ENCODE data around the gene MCOLN2. TPM values are rescaled to one million over a fixed set of nuclear protein-coding genes. Genes with fewer than 3 reads are reported as not detected.
"Not testable (repeated sequence)": the region's sequence is repeated elsewhere in the genome, so short reads cannot be mapped to it uniquely, and the experiment has no call there.

MCOLN2 gene
- total and polyA plus RNA-seq, 2 of the 13 experiments (the other 11 are each of a cell fraction or from before 2014, with no cell fraction given): not detected

GRCh38 chr1:84912726-84913554, 84.0 kb downstream of the MCOLN2 start:
- Histone ChIP-seq H4K20me1 (ENCODE audit: insufficient read depth, low read length) (no peaks in the 10 kb centered on the region), H3K36me3 (replicated peaks in 1 of 2; ENCODE audit: control insufficient read depth in 1 of 2, insufficient read depth in 2 of 2, low read length in 2 of 2) (no peaks in the 10 kb centered on the region), H3K79me2 (ENCODE audit: insufficient read depth, low read length) (no peaks in the 10 kb centered on the region), H3K4me3 (replicated peaks in 1 of 3; ENCODE audit: insufficient read depth in 1 of 3, low read depth in 2 of 3, low read length in 3 of 3) (no peak overlapping the region), H3K27me3 (ENCODE audit: control insufficient read depth in 1 of 2, insufficient read depth in 2 of 2, low read length in 2 of 2) (0 out of 5 replicates have a peak, but pooled peaks cover 0 to 4% of the 10 kb centered on the region in 2 experiments), H3K4me2 (ENCODE audit: low read depth, low read length) (no peak overlapping the region), H3K9me3 (ENCODE audit: low read length) (no peaks in the 10 kb centered on the region), H3K9ac (ENCODE audit: insufficient read depth, low read depth, low read length) (no peak overlapping the region), H2AFZ (ENCODE audit: low read length) (no peak overlapping the region), H3K4me1 (ENCODE audit: insufficient read depth, low read length) (no peaks in the 10 kb centered on the region), H3K27ac (ENCODE audit: extremely low read length, insufficient read depth, low read length) (no peak overlapping the region)
- POLR2A ChIA-PET: no interaction called here
- FAIRE-seq (no peak), ATAC-seq (no peak), DNase-seq (ENCODE audit: low spot score) (no peak)
- CTCF ChIA-PET (ENCODE audit: low intra/inter-chr PET ratio, low total read pairs): no interaction called here
- TF ChIP-seq HDAC1 (CRISPR knock-in tag; IDR thresholded peaks at IDR 0.05) (no peak), PCBP2 (optimal IDR thresholded peaks at IDR 0.05; ENCODE audit: low read depth, low read length, poor library complexity, severe bottlenecking) (no peak), CC2D1A (CRISPR knock-in tag; IDR thresholded peaks at IDR 0.05) (no peak), TBX2 (CRISPR knock-in tag; IDR thresholded peaks at IDR 0.05; ENCODE audit: borderline replicate concordance) (no peak), PTBP1 (IDR thresholded peaks at IDR 0.05; ENCODE audit: low read depth, low read length, poor library complexity, severe bottlenecking) (no peak), KAT7 (CRISPR knock-in tag; IDR thresholded peaks at IDR 0.05; ENCODE audit: borderline replicate concordance) (no peak), ZNF3 (CRISPR knock-in tag; IDR thresholded peaks at IDR 0.05) (no peak), RFX3 (CRISPR knock-in tag; IDR thresholded peaks at IDR 0.05) (no peak), KAT2B (IDR thresholded peaks at IDR 0.05; ENCODE audit: borderline replicate concordance, low read depth, low read length) (no peak), SYNCRIP (IDR thresholded peaks at IDR 0.05; ENCODE audit: insufficient read depth, low read depth, low read length) (no peak), MIER3 (CRISPR knock-in tag; IDR thresholded peaks at IDR 0.05; ENCODE audit: borderline replicate concordance) (no peak), KLF15 (CRISPR knock-in tag; IDR thresholded peaks at IDR 0.05; ENCODE audit: borderline replicate concordance) (no peak), ZSCAN20 (CRISPR knock-in tag; IDR thresholded peaks at IDR 0.05; ENCODE audit: borderline replicate concordance) (no peak), ZNF775 (CRISPR knock-in tag; IDR thresholded peaks at IDR 0.05; ENCODE audit: borderline replicate concordance) (no peak)
- TF ChIP-seq, protein P1, sequence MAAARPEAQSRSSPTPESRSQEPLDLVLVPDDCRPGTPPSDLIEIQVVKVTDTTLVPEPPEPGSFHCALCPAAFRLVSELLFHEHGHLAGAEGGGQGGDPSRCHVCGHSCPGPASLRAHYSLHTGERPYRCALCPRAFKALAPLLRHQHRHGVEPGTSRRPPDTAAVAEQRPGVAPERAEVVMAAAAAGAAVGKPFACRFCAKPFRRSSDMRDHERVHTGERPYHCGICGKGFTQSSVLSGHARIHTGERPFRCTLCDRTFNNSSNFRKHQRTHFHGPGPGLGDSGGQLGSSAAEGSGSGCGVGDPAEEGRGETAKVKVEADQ (CRISPR knock-in tag; IDR thresholded peaks at IDR 0.05; ENCODE audit: borderline replicate concordance): no peak
- intact Hi-C loops (cut with micrococcal nuclease; ENCODE audit: unreplicated experiment): no loop called here
- no TSS peak for BruUV-seq (replicated peaks)
- 29% methylated on average over 3 of the region's 3 CpGs for WGBS (ENCODE audit: low lambda C conversion rate)
- in situ Hi-C loops (cut with HindIII; ENCODE audit: extremely low pct_ligation_motif_present, low pct_unique_long_range_greater_than_20kb): no loop called here

DNA sequence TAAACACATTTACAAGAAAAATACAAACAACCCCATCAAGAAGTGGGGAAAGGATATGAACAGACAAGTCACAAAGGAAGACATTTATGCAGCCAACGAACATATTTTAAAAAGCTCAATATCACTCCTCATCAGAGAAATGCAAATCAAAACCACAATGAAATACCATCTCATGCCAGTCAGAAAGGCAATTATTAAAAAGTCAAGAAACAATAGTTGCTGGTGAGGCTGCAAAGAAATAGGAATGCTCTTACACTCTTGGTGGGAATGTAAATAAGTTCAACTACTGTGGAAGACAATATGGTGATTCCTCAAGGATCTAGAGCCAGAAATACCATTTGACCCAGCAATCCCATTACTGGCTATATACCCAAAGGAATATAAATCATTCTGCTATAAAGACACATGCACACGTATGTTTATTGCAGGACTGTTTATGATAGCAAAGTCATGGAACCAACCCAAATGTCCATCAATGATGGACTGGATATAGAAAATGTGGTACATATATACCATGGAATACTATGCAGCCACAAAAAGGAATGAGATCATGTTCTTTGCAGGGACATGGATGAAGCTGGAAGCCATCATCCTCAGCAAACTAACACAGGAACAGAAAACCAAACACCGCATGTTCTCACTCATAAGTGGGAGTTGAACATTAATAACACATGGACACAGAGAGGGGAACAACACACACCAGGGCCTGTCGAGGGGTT, 88.0 kb downstream of the MCOLN2 start:
- H3K4me2 ChIP-seq (ENCODE audit: low read depth, low read length); CTCF ChIA-PET (ENCODE audit: low intra/inter-chr PET ratio, low total read pairs); intact Hi-C loops (cut with micrococcal nuclease; ENCODE audit: unreplicated experiment); H3K4me1 ChIP-seq (ENCODE audit: insufficient read depth, low read length); H2AFZ ChIP-seq (ENCODE audit: low read length); H3K27me3 ChIP-seq (ENCODE audit: control insufficient read depth in 1 of 2, insufficient read depth in 2 of 2, low read length in 2 of 2); H3K36me3 ChIP-seq (replicated peaks in 1 of 2; ENCODE audit: control insufficient read depth in 1 of 2, insufficient read depth in 2 of 2, low read length in 2 of 2); POLR2A ChIA-PET; H3K27ac ChIP-seq (ENCODE audit: extremely low read length, insufficient read depth, low read length); in situ Hi-C loops (cut with HindIII; ENCODE audit: extremely low pct_ligation_motif_present, low pct_unique_long_range_greater_than_20kb); DNase-seq (ENCODE audit: low spot score); H3K9ac ChIP-seq (ENCODE audit: insufficient read depth, low read depth, low read length); ATAC-seq; H3K9me3 ChIP-seq (ENCODE audit: low read length); BruUV-seq (replicated peaks); H3K79me2 ChIP-seq (ENCODE audit: insufficient read depth, low read length); H3K4me3 ChIP-seq (replicated peaks in 1 of 3; ENCODE audit: insufficient read depth in 1 of 3, low read depth in 2 of 3, low read length in 3 of 3); FAIRE-seq; H4K20me1 ChIP-seq (ENCODE audit: insufficient read depth, low read length): not testable (repeated sequence)
- 17% methylated on average over 4 of the region's 4 CpGs for WGBS (ENCODE audit: low lambda C conversion rate)

Data from HepG2 (cell line).